K562 (cell line): ENCODE results near the gene GRIPAP1. TPM values are rescaled to one million over a fixed set of nuclear protein-coding genes. Genes with fewer than 3 reads are reported as not detected.

Experiments
- CCAR2 ChIP-seq: fragments of 200-400 bp; formaldehyde crosslinking; IDR thresholded peaks from 2 replicates; pipeline ENCODE4 v1.6.1; 2017; ENCODE audit warnings: mild to moderate bottlenecking, low read depth, low read length
- CREB1 ChIP-seq, 2 experiments: sonication (generic) in 1 of 2; formaldehyde crosslinking in 1 of 2; IDR thresholded peaks; 2 replicates each; pipeline versions ENCODE4 v1.6.1 to v1.8.0; 2012 to 2022; ENCODE audit warnings: inconsistent platforms in 1 of 2, mild to moderate bottlenecking in 1 of 2, missing genetic modification reagents in 1 of 2, moderate library complexity in 1 of 2
- ELK1 ChIP-seq: sonication (generic); formaldehyde crosslinking; IDR thresholded peaks from 2 replicates; pipeline ENCODE4 v1.8.1; 2022; ENCODE audit warnings: missing genetic modification reagents
- GABPB1 ChIP-seq: sonication (generic); formaldehyde crosslinking; IDR thresholded peaks from 2 replicates; pipeline ENCODE4 v1.8.0; 2022; ENCODE audit warnings: mild to moderate bottlenecking, missing genetic modification reagents
- NR3C1 ChIP-seq: sonication (generic); formaldehyde crosslinking; IDR thresholded peaks from 2 replicates; pipeline ENCODE4 v1.8.1; 2022; ENCODE audit warnings: missing genetic modification reagents
- OTX1 ChIP-seq: fragments of 450-650 bp; formaldehyde crosslinking; IDR thresholded peaks from 2 replicates; pipeline ENCODE4 v1.4.0; 2022; ENCODE audit warnings: mild to moderate bottlenecking
- POLR2B ChIP-seq: fragments of 450-650 bp; IDR thresholded peaks from 2 replicates; pipeline ENCODE4 v1.6.1; 2018; ENCODE audit warnings: low read depth; ENCODE audit not compliant: partially characterized antibody
- SNIP1 ChIP-seq: fragments of 450-650 bp; IDR thresholded peaks from 2 replicates; pipeline ENCODE4 v1.7.1; 2017; ENCODE audit warnings: low read depth, mild to moderate bottlenecking
- TFE3 ChIP-seq: fragments of 450-650 bp; formaldehyde crosslinking; IDR thresholded peaks from 2 replicates; pipeline ENCODE4 v1.4.0; 2020; ENCODE audit warnings: mild to moderate bottlenecking, mixed read lengths
- ZC3H11A ChIP-seq: IDR thresholded peaks from 2 replicates; pipeline ENCODE4 v1.6.1; 2012; ENCODE audit warnings: low read depth, low read length, improper control_type of control experiment
- ZFP36 ChIP-seq: fragments of 150-350 bp; IDR thresholded peaks from 2 replicates; pipeline ENCODE4 v1.6.1; 2018; ENCODE audit warnings: low read length, low read depth; ENCODE audit not compliant: partially characterized antibody
- ZMIZ1 ChIP-seq, 2 experiments: fragments of 150-350 bp in 1 of 2; IDR thresholded peaks; 2 replicates each; pipeline ENCODE4 v1.6.1; 2012 to 2016; ENCODE audit warnings: low read depth in 2 of 2, low read length in 2 of 2, mild to moderate bottlenecking in 1 of 2, moderate library complexity in 1 of 2
- ZNF134 ChIP-seq: fragments of 250-450 bp; sonication (Bioruptor Pico); conservative IDR thresholded peaks from 2 replicates; pipeline ENCODE4 v1.4.0; 2020
- ZNF324 ChIP-seq: fragments of 250-450 bp; sonication (Bioruptor Pico); IDR thresholded peaks from 2 replicates; pipeline ENCODE4 v1.4.0; 2020; ENCODE audit warnings: mild to moderate bottlenecking
- ZNF609 ChIP-seq: sonication (generic); formaldehyde crosslinking; IDR thresholded peaks from 2 replicates; pipeline ENCODE4 v1.8.1; 2023; ENCODE audit warnings: missing genetic modification reagents, mild to moderate bottlenecking, borderline replicate concordance
- polyA plus RNA-seq, 8 experiments: library from polyadenylated mRNA; depleted of rRNA in 4 of 8; stranded (reverse) in 5 of 8; unstranded in 3 of 8; fragments of >200 nt; fragmentation: Nextera tagmentation in 2 of 8; fragmentation: Illumina TruSeq in 1 of 8; extraction: Ambion mirVana in 2 of 8; extraction: Trizol in 1 of 8; gene quantifications; 2 replicates each; pipeline versions ENCODE4 v1.2.1 to v1.2.3, GENCODE V29; 2011 to 2014; ENCODE audit warnings: inconsistent platforms in 1 of 8, missing spikeins in 1 of 8
- total RNA-seq, 7 experiments: library from RNA; depleted of rRNA in 6 of 7; stranded (reverse); fragments of >200 nt in 6 of 7; fragmentation: Illumina TruSeq in 2 of 7; extraction: Trizol in 2 of 7; gene quantifications; 2 replicates each; pipeline versions ENCODE4 v1.2.1 to v1.2.3, GENCODE V29; 2011 to 2021; ENCODE audit warnings: low replicate concordance in 1 of 7

The GRIPAP1 gene
- total and polyA plus RNA-seq, 9 of the 15 experiments (the other 6 are each of a cell fraction or from before 2014, with no cell fraction given), result 4.1 to 41.6 (median 24.0) TPM

- no peak for TF ChIP-seq ZC3H11A
- TF ChIP-seq ELK1 (CRISPR knock-in tag), result no peak
- no peak for TF ChIP-seq ZNF134 (CRISPR knock-in tag)
- no peak for TF ChIP-seq SNIP1
- no peak for TF ChIP-seq TFE3 (CRISPR knock-in tag)
- no peak for TF ChIP-seq CCAR2
- no peak for TF ChIP-seq GABPB1 (CRISPR knock-in tag)
- TF ChIP-seq POLR2B, result no peak
- TF ChIP-seq ZNF609 (CRISPR knock-in tag), result no peak
- TF ChIP-seq ZFP36, result no peak
- no peak for TF ChIP-seq CREB1 (IDR thresholded peaks at IDR 0.05)
- TF ChIP-seq CREB1 (CRISPR knock-in tag; IDR thresholded peaks at IDR 0.05), result no peak
- TF ChIP-seq ZMIZ1 (IDR thresholded peaks at IDR 0.05; ENCODE audit: low read depth in 2 of 2, low read length in 2 of 2), result no peak
- no peak for TF ChIP-seq OTX1 (CRISPR knock-in tag)
- no peak for TF ChIP-seq ZNF324 (CRISPR knock-in tag)
- TF ChIP-seq NR3C1, result no peak
These were observed 61.6 kb downstream of the GRIPAP1 start (continued) for GRCh38 chrX:48940404-48940955.
